ENCODE data around the gene COG5. TPM values are rescaled to one million over a fixed set of nuclear protein-coding genes. Genes with fewer than 3 reads are reported as not detected.

COG5 gene
- total RNA-seq, 1 experiment from 2014 or later: 20.2 TPM

DNA sequence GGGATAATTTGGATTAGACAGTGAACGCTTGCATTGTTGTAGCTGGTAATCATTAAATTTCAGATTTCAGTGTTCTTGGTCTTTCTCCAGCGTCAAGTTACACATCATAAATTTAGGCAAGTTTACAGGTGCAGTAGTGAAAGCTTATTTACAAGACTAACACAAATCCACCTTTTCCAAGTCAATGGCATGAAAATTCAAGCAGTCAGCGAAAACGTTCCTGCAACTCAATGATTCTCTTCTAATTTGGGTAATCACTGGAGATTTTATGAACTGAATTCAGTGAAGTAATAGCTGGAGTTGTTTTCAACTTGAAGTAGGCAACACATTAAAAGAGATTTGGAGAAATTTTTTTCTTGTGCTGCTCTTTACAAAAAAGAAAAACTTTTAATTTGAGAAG lies 34.2 kb upstream of the COG5 start:
- peaks cover 0 to 21% (median 13%) of the 10 kb centered on the region in 3 experiments; a peak in 4 of 7 replicates for H3K36me3 Mint-ChIP-seq (ENCODE audit: insufficient read depth in 1 of 3, low read depth in 3 of 3)
- no peaks in the 10 kb centered on the region for H3K27me3 ChIP-seq (ENCODE audit: insufficient read depth, low read length)

More for the DNA sequence above, 34.2 kb upstream of the COG5 start:
- TF ChIP-seq CTCF (conservative IDR thresholded peaks at IDR 0.05): no peak
- Histone ChIP-seq H4K91ac (ENCODE audit: insufficient read length, low read depth, low read length) (no peak overlapping the region), H3K4me1 (ENCODE audit: insufficient read depth, low read length) (no peaks in the 10 kb centered on the region), H3K14ac (ENCODE audit: insufficient read depth, low read length) (no peak overlapping the region), H2BK15ac (ENCODE audit: low read depth, low read length) (no peak overlapping the region), H3K23me2 (ENCODE audit: insufficient read length, low read depth, low read length, poor library complexity, severe bottlenecking) (no peaks in the 10 kb centered on the region), H2AK5ac (ENCODE audit: insufficient read length, low read length) (no peak overlapping the region), H2BK120ac (ENCODE audit: low read depth, low read length, poor library complexity, severe bottlenecking) (no peak overlapping the region), H3K9me3 (ENCODE audit: control insufficient read depth, low read depth, low read length) (no peaks in the 10 kb centered on the region), H4K20me1 (ENCODE audit: control insufficient read depth, insufficient read depth, insufficient read length) (no peaks in the 10 kb centered on the region), H2AFZ (ENCODE audit: low read length) (no peak overlapping the region), H2BK20ac (ENCODE audit: low read depth, low read length, poor library complexity, severe bottlenecking) (no peak overlapping the region), H3K27ac (ENCODE audit: insufficient read length, low read depth, low read length) (no peak overlapping the region), H4K5ac (ENCODE audit: insufficient read length, low read depth, low read length) (no peak overlapping the region), H3K56ac (ENCODE audit: insufficient read length, low read depth, low read length) (no peak overlapping the region), H3T11ph (ENCODE audit: low read length) (no peak overlapping the region), H3K23ac (ENCODE audit: insufficient read length, low read depth, low read length) (no peak overlapping the region), H3K4ac (ENCODE audit: low read depth, low read length) (no peak overlapping the region), H3K9ac (ENCODE audit: extremely low read depth, insufficient read length, low read length) (no peak overlapping the region), H2BK5ac (ENCODE audit: insufficient read length, low read length) (no peak overlapping the region), H3K4me2 (ENCODE audit: insufficient read depth, insufficient read length, low read length) (no peak overlapping the region), H4K8ac (replicated peaks; ENCODE audit: insufficient read length, low read depth, low read length) (no peak overlapping the region), H3K79me1 (ENCODE audit: insufficient read depth, low read depth, low read length, poor library complexity, severe bottlenecking) (no peaks in the 10 kb centered on the region), H2BK12ac (ENCODE audit: insufficient read length, low read depth, low read length) (no peak overlapping the region), H3K79me2 (ENCODE audit: insufficient read depth, low read length) (no peaks in the 10 kb centered on the region), H3K18ac (ENCODE audit: insufficient read length, low read depth, low read length) (no peak overlapping the region)
- Mint-ChIP-seq H3K27me3 (ENCODE audit: low read depth) (no peaks in the 10 kb centered on the region), H3K4me1 (no peaks in the 10 kb centered on the region), H3K9me3 (no peaks in the 10 kb centered on the region), H3K4me3 (no peak overlapping the region), H3K27ac (no peak overlapping the region)
- WGBS (ENCODE audit: extremely low coverage, insufficient read length, low lambda C conversion rate): no CpG with 5 or more reads among the region's 4 CpGs
- DNase-seq: no peak

Data from H9 (cell line).